ENCODE data around the gene RAB35.

The RAB35 gene

GRCh38 chr12:120106151-120106550, 10.4 kb downstream of the RAB35 start:
- no peak for DNase-seq (ENCODE audit: low read depth in 1 of 2, low spot score in 1 of 2)

- no peak for DNase-seq (ENCODE audit: low read depth in 1 of 2, low spot score in 1 of 2)
Measured at GRCh38 chr12:120103371-120103770, 13.2 kb downstream of the RAB35 start.

GRCh38 chr12:120103044-120103338, 13.6 kb downstream of the RAB35 start:
- DNase-seq (ENCODE audit: low read depth in 1 of 2, low spot score in 1 of 2) = no peak

- no peak for DNase-seq (ENCODE audit: low read depth in 1 of 2, low spot score in 1 of 2)
Measured at GRCh38 chr12:120102189-120103043, 14.1 kb downstream of the RAB35 start.

- no peak for DNase-seq (ENCODE audit: low read depth in 1 of 2, low spot score in 1 of 2)
Measured at GRCh38 chr12:120101617-120102016, 14.9 kb downstream of the RAB35 start.

- DNase-seq (ENCODE audit: low read depth in 1 of 2, low spot score in 1 of 2) = no peak
Measured at GRCh38 chr12:120101182-120101581, 15.4 kb downstream of the RAB35 start.

- DNase-seq (ENCODE audit: low read depth in 1 of 2, low spot score in 1 of 2) = no peak
Measured at GRCh38 chr12:120100630-120101029, 15.9 kb downstream of the RAB35 start.

GRCh38 chr12:120099738-120100137, 16.8 kb downstream of the RAB35 start:
- no peak for DNase-seq (ENCODE audit: low read depth in 1 of 2, low spot score in 1 of 2)

GRCh38 chr12:120098756-120099470, 17.6 kb downstream of the RAB35 start:
- DNase-seq (ENCODE audit: low read depth in 1 of 2, low spot score in 1 of 2) = no peak

GRCh38 chr12:120096671-120097202, 19.8 kb downstream of the RAB35 start:
- no peak for DNase-seq (ENCODE audit: low read depth in 1 of 2, low spot score in 1 of 2)

- DNase-seq (ENCODE audit: low read depth in 1 of 2, low spot score in 1 of 2) = no peak
Measured at GRCh38 chr12:120095736-120096135, 20.8 kb downstream of the RAB35 start.

GRCh38 chr12:120095331-120095730, 21.2 kb downstream of the RAB35 start:
- no peak for DNase-seq (ENCODE audit: low read depth in 1 of 2, low spot score in 1 of 2)

- DNase-seq (ENCODE audit: low read depth in 1 of 2, low spot score in 1 of 2) = no peak
Measured at GRCh38 chr12:120094485-120094884, 22.1 kb downstream of the RAB35 start.

- no peak for DNase-seq (ENCODE audit: low read depth in 1 of 2, low spot score in 1 of 2)
Measured at GRCh38 chr12:120093592-120094355, 22.8 kb downstream of the RAB35 start.

- DNase-seq (ENCODE audit: low read depth in 1 of 2, low spot score in 1 of 2) = no peak
Measured at GRCh38 chr12:120093336-120093591, 23.3 kb downstream of the RAB35 start.

- DNase-seq (ENCODE audit: low read depth in 1 of 2, low spot score in 1 of 2) = no peak
Measured at GRCh38 chr12:120092551-120093335, 23.8 kb downstream of the RAB35 start.

- DNase-seq (ENCODE audit: low read depth in 1 of 2, low spot score in 1 of 2) = no peak
Measured at GRCh38 chr12:120091371-120092090, 25.0 kb downstream of the RAB35 start.

GRCh38 chr12:120090626-120091295, 25.8 kb downstream of the RAB35 start:
- no peak for DNase-seq (ENCODE audit: low read depth in 1 of 2, low spot score in 1 of 2)

- DNase-seq (ENCODE audit: low read depth in 1 of 2, low spot score in 1 of 2) = no peak
Measured at GRCh38 chr12:120090206-120090605, 26.3 kb downstream of the RAB35 start.

GRCh38 chr12:120089796-120090195, 26.8 kb downstream of the RAB35 start:
- no peak for DNase-seq (ENCODE audit: low read depth in 1 of 2, low spot score in 1 of 2)
